Measurements from ENCODE around the gene DUSP18.
"Not testable (repeated sequence)": the region's sequence is repeated elsewhere in the genome, so short reads cannot be mapped to it uniquely, and the experiment has no call there.

Gene DUSP18

GRCh38 chr22:30667494-30668385 is at the start of gene DUSP18:
TSS of gene DUSP18 (minus strand) at chr22:30667875. CDS start at chr22:30664003, 3,872 bp downstream.
- Mint-ChIP-seq H3K27me3 (no peaks in the 10 kb centered on the region), H3K4me3 (peak within 1 kb of the TSS; percentile 95), H3K36me3 (ENCODE audit: low read depth) (peaks cover 16% of the 10 kb centered on the region), H3K4me1 (ENCODE audit: low read depth) (peaks cover 25% of the 10 kb centered on the region), H3K9me3 (no peaks in the 10 kb centered on the region), H3K27ac (peak within 1 kb of the TSS; percentile 65)

- H3K27me3 Mint-ChIP-seq: no peaks in the 10 kb centered on the region
- no peaks in the 10 kb centered on the region for H3K9me3 Mint-ChIP-seq
- H3K36me3 Mint-ChIP-seq (ENCODE audit: low read depth): no peaks in the 10 kb centered on the region
- H3K27ac Mint-ChIP-seq: no peak overlapping the region
- peaks cover 4% of the 10 kb centered on the region for H3K4me1 Mint-ChIP-seq (ENCODE audit: low read depth)
- no peak overlapping the region for H3K4me3 Mint-ChIP-seq
Observed at GRCh38 chr22:30714062-30714461, 46.4 kb upstream of the DUSP18 start.

- no peaks in the 10 kb centered on the region for H3K9me3 Mint-ChIP-seq
- no peak overlapping the region for H3K27ac Mint-ChIP-seq
- no peaks in the 10 kb centered on the region for H3K36me3 Mint-ChIP-seq (ENCODE audit: low read depth)
- H3K27me3 Mint-ChIP-seq: no peaks in the 10 kb centered on the region
- peaks cover under 1% of the 10 kb centered on the region for H3K4me1 Mint-ChIP-seq (ENCODE audit: low read depth)
- H3K4me3 Mint-ChIP-seq: no peak overlapping the region
Observed at GRCh38 chr22:30712094-30712493, 44.4 kb upstream of the DUSP18 start.

- not testable (repeated sequence) for H3K27me3 Mint-ChIP-seq; H3K4me3 Mint-ChIP-seq; H3K36me3 Mint-ChIP-seq (ENCODE audit: low read depth); H3K27ac Mint-ChIP-seq; H3K9me3 Mint-ChIP-seq
- peaks cover 15% of the 10 kb centered on the region for H3K4me1 Mint-ChIP-seq (ENCODE audit: low read depth)
Observed at GRCh38 chr22:30709980-30710379, 42.3 kb upstream of the DUSP18 start.

- H3K9me3 Mint-ChIP-seq: no peaks in the 10 kb centered on the region
- peaks cover 15% of the 10 kb centered on the region for H3K4me1 Mint-ChIP-seq (ENCODE audit: low read depth)
- H3K27me3 Mint-ChIP-seq: no peaks in the 10 kb centered on the region
- H3K4me3 Mint-ChIP-seq: no peak overlapping the region
- peak overlapping the region; percentile 28 for H3K27ac Mint-ChIP-seq
- no peaks in the 10 kb centered on the region for H3K36me3 Mint-ChIP-seq (ENCODE audit: low read depth)
Observed at GRCh38 chr22:30705710-30706651, 38.3 kb upstream of the DUSP18 start.

GRCh38 chr22:30704978-30705377 is 37.3 kb upstream of the DUSP18 start:
- Mint-ChIP-seq H3K9me3 (no peaks in the 10 kb centered on the region), H3K27me3 (no peaks in the 10 kb centered on the region), H3K4me3 (no peak overlapping the region), H3K36me3 (ENCODE audit: low read depth) (no peaks in the 10 kb centered on the region), H3K4me1 (ENCODE audit: low read depth) (peaks cover 15% of the 10 kb centered on the region), H3K27ac (no peak overlapping the region)

GRCh38 chr22:30702856-30703255 is 35.2 kb upstream of the DUSP18 start:
- Mint-ChIP-seq H3K4me3 (no peak overlapping the region), H3K27me3 (peaks cover 5% of the 10 kb centered on the region), H3K9me3 (no peaks in the 10 kb centered on the region), H3K4me1 (ENCODE audit: low read depth) (peaks cover 15% of the 10 kb centered on the region), H3K27ac (no peak overlapping the region), H3K36me3 (ENCODE audit: low read depth) (no peaks in the 10 kb centered on the region)

- Mint-ChIP-seq H3K9me3 (no peaks in the 10 kb centered on the region), H3K4me1 (ENCODE audit: low read depth) (peaks cover 15% of the 10 kb centered on the region), H3K27me3 (peaks cover 5% of the 10 kb centered on the region), H3K27ac (no peak overlapping the region), H3K36me3 (ENCODE audit: low read depth) (no peaks in the 10 kb centered on the region), H3K4me3 (no peak overlapping the region)
Observed at GRCh38 chr22:30701872-30702271, 34.2 kb upstream of the DUSP18 start.

- Mint-ChIP-seq H3K27ac (no peak overlapping the region), H3K4me1 (ENCODE audit: low read depth) (peaks cover 5% of the 10 kb centered on the region), H3K36me3 (ENCODE audit: low read depth) (no peaks in the 10 kb centered on the region), H3K4me3 (no peak overlapping the region), H3K9me3 (no peaks in the 10 kb centered on the region), H3K27me3 (peaks cover 22% of the 10 kb centered on the region)
Observed at GRCh38 chr22:30697975-30698374, 30.3 kb upstream of the DUSP18 start.

GRCh38 chr22:30695871-30696655 is 28.4 kb upstream of the DUSP18 start:
- no peak overlapping the region for H3K27ac Mint-ChIP-seq
- H3K27me3 Mint-ChIP-seq: peaks cover 25% of the 10 kb centered on the region
- H3K4me1 Mint-ChIP-seq (ENCODE audit: low read depth): peaks cover 5% of the 10 kb centered on the region
- H3K4me3 Mint-ChIP-seq: peak overlapping the region; percentile 47
- no peaks in the 10 kb centered on the region for H3K9me3 Mint-ChIP-seq
- no peaks in the 10 kb centered on the region for H3K36me3 Mint-ChIP-seq (ENCODE audit: low read depth)

- H3K36me3 Mint-ChIP-seq (ENCODE audit: low read depth): no peaks in the 10 kb centered on the region
- H3K27ac Mint-ChIP-seq: no peak overlapping the region
- peaks cover 25% of the 10 kb centered on the region for H3K27me3 Mint-ChIP-seq
- peak overlapping the region; percentile 47 for H3K4me3 Mint-ChIP-seq
- peaks cover 5% of the 10 kb centered on the region for H3K4me1 Mint-ChIP-seq (ENCODE audit: low read depth)
- no peaks in the 10 kb centered on the region for H3K9me3 Mint-ChIP-seq
Observed at GRCh38 chr22:30695351-30695851, 27.7 kb upstream of the DUSP18 start.

- Mint-ChIP-seq H3K27me3 (peaks cover 25% of the 10 kb centered on the region), H3K27ac (peak within 1 kb of the TSS; percentile 47), H3K4me1 (ENCODE audit: low read depth) (peaks cover 5% of the 10 kb centered on the region), H3K36me3 (ENCODE audit: low read depth) (no peaks in the 10 kb centered on the region), H3K9me3 (no peaks in the 10 kb centered on the region), H3K4me3 (peak within 1 kb of the TSS; percentile 83)
Observed at GRCh38 chr22:30694640-30695350, 27.1 kb upstream of the DUSP18 start, which contains the start of gene OSBP2. TSS of gene OSBP2 (plus strand) at chr22:30694874. CDS start at chr22:30694910, 36 bp downstream.

GRCh38 chr22:30694171-30694639 is 26.5 kb upstream of the DUSP18 start:
- Mint-ChIP-seq H3K4me1 (ENCODE audit: low read depth) (peaks cover 5% of the 10 kb centered on the region), H3K27ac (peak overlapping the region; percentile 47), H3K27me3 (peaks cover 20% of the 10 kb centered on the region), H3K9me3 (no peaks in the 10 kb centered on the region), H3K4me3 (peak overlapping the region; percentile 83), H3K36me3 (ENCODE audit: low read depth) (no peaks in the 10 kb centered on the region)

All from stimulated activated naive CD8-positive, alpha-beta T cell treated with anti-CD3 and anti-CD28 coated beads, Interleukin-15, Interleukin-2, amounts not matched to agents 100 ng/mL and 50 ng/mL, for 24 hours (primary cell).